Liver (tissue), 3 donors: ENCODE measurements around the gene TMEM273.

ENCODE experiments used
- TAF1 ChIP-seq: conservative IDR thresholded peaks from 2 replicates; pipeline ENCODE4 v1.6.1; 2016; ENCODE audit warnings: antibody characterized with exemption, mild to moderate bottlenecking
- YY1 ChIP-seq: IDR thresholded peaks from 2 replicates; pipeline ENCODE4 v1.6.1; 2016; ENCODE audit warnings: antibody characterized with exemption, mild to moderate bottlenecking
- TF ChIP-seq, protein P1 (sequence below): fragments of 150-350 bp; IDR thresholded peaks from 2 replicates; pipeline ENCODE4 v1.5.1; 2017; ENCODE audit warnings: improper control_type of control experiment, low read depth, low read length; ENCODE audit not compliant: missing input control
- donor health status: healthy.
- donor health status: healthy.

DNA sequence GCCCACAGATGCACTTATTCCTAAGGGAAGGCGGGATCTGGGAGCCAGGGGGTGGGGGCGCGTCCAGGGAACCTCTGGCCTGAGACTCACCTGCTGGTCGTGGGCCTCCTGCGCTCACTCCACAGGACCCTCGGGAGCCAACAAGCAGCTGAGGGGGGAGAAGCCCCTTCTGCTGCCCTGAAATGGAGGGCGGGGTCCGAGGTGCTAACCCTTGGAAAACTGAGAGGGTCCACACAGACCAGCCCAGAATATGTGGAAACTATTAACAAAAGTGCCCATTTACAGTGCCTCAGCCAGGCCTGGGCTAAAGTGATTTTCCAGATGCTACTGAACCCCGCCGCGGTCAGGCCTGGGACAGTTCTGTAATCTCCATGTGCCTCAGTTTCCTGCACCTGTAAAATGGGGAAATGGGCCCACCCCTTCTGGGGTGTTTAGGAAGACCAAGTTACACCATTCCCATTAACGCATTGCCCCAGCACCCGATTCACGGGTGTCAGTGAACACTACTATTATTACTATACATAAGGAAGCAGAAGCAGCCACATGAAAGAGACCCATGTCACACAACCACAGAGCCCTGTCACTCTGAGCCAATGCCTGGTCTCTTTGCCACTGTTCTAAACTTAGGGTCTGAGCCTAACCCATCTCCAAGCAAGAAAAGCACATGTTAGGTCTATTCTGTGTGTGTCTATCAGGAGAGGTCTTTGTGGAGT is 72.2 kb downstream of the TMEM273 start:
- TF ChIP-seq, protein P1, sequence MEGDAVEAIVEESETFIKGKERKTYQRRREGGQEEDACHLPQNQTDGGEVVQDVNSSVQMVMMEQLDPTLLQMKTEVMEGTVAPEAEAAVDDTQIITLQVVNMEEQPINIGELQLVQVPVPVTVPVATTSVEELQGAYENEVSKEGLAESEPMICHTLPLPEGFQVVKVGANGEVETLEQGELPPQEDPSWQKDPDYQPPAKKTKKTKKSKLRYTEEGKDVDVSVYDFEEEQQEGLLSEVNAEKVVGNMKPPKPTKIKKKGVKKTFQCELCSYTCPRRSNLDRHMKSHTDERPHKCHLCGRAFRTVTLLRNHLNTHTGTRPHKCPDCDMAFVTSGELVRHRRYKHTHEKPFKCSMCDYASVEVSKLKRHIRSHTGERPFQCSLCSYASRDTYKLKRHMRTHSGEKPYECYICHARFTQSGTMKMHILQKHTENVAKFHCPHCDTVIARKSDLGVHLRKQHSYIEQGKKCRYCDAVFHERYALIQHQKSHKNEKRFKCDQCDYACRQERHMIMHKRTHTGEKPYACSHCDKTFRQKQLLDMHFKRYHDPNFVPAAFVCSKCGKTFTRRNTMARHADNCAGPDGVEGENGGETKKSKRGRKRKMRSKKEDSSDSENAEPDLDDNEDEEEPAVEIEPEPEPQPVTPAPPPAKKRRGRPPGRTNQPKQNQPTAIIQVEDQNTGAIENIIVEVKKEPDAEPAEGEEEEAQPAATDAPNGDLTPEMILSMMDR = no peak
- TF ChIP-seq YY1 (no peak), TAF1 (no peak)
